Mesothelial cell of epicardium (in vitro differentiated cells): Measurements from ENCODE around the gene CLCF1. TPM values are rescaled to one million over a fixed set of nuclear protein-coding genes. Genes with fewer than 3 reads are reported as not detected.
A peak's percentile ranks its signal among the peaks of the same experiment; 100 is the strongest.

Source experiments
- DNase-seq, 2 experiments: peaks; one replicate each; pipeline ENCODE4 v3.0.0; 2021; ENCODE audit warnings: low spot score in 2 of 2; ENCODE audit not compliant: unreplicated experiment in 2 of 2
- H3K27ac Mint-ChIP-seq: 2 replicates; pipeline ENCODE4 v1.8.0; 2021; ENCODE audit warnings: mixed read lengths
- H3K27me3 Mint-ChIP-seq: 2 replicates; pipeline ENCODE4 v1.8.0; 2021; ENCODE audit warnings: low read depth, mixed read lengths
- H3K36me3 Mint-ChIP-seq: 2 replicates; pipeline ENCODE4 v1.8.0; 2021; ENCODE audit warnings: mixed read lengths
- H3K4me1 Mint-ChIP-seq: 2 replicates; pipeline ENCODE4 v1.8.0; 2021; ENCODE audit warnings: mixed read lengths
- H3K4me3 Mint-ChIP-seq: 2 replicates; pipeline ENCODE4 v1.8.0; 2021; ENCODE audit warnings: mild to moderate bottlenecking, moderate library complexity, mixed read lengths
- H3K9me3 Mint-ChIP-seq: 2 replicates; pipeline ENCODE4 v1.8.0; 2021; ENCODE audit warnings: mixed read lengths
- CTCF ChIP-seq: fragments of 200-600 bp; sonication (generic); IDR thresholded peaks from one replicate; pipeline ENCODE4 v1.5.0; 2021; ENCODE audit warnings: antibody characterized with exemption; ENCODE audit not compliant: unreplicated experiment
- total RNA-seq: library from RNA; stranded (reverse); gene quantifications from 3 replicates; pipeline ENCODE4 v1.2.1, GENCODE V29; 2021

The CLCF1 gene
- total RNA-seq, 1 donor from 2014 or later: 5.9 TPM

- Mint-ChIP-seq H3K27me3 (no peaks in the 10 kb centered on the region), H3K4me1 (peaks cover 18% of the 10 kb centered on the region), H3K27ac (peak within 1 kb of the TSS; percentile 81), H3K9me3 (no peaks in the 10 kb centered on the region), H3K4me3 (peak within 1 kb of the TSS; percentile 72), H3K36me3 (peaks cover 2% of the 10 kb centered on the region)
- peak; percentile 92 to 93 for DNase-seq
- TF ChIP-seq CTCF: peak; percentile 57
Measured at GRCh38 chr11:67401495-67402191, 28.2 kb upstream of the CLCF1 start, which contains the start of gene PPP1CA. TSS of gene PPP1CA (minus strand) at chr11:67401858. CDS start at chr11:67401782, 76 bp downstream.

DNA sequence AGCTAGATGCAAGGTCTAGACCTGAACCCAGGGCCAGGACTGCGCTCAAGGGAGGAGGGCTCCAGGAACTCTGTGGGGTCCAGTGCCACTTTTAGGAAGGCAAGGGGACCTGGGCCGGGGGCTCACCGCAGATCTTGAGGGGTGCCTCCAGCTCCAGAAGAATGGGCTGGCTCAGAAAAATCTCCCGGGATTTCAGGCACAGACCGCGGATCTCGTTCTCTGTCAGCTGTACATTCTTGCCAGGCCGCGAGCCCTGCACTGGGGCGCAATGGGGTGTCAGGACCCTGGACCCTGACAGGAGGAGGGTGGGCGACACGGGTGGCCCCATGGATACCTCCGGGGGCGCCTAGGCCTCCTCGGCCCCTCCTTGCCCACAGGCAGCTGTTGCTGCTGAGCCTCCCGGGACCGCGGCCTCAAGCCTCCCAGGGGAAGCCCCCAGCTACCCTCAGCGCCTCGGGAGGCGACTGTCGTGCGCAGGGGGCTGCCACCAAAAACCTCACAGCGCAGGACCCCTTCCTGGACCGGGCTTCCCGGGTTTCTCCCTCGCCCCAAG lies 27.6 kb upstream of the CLCF1 start:
- Mint-ChIP-seq H3K4me1 (peaks cover 18% of the 10 kb centered on the region), H3K27me3 (no peaks in the 10 kb centered on the region), H3K4me3 (peak overlapping the region; percentile 72), H3K36me3 (peaks cover 2% of the 10 kb centered on the region), H3K27ac (peak overlapping the region; percentile 16), H3K9me3 (no peaks in the 10 kb centered on the region)
- TF ChIP-seq CTCF: no peak
- DNase-seq: no peak

DNA sequence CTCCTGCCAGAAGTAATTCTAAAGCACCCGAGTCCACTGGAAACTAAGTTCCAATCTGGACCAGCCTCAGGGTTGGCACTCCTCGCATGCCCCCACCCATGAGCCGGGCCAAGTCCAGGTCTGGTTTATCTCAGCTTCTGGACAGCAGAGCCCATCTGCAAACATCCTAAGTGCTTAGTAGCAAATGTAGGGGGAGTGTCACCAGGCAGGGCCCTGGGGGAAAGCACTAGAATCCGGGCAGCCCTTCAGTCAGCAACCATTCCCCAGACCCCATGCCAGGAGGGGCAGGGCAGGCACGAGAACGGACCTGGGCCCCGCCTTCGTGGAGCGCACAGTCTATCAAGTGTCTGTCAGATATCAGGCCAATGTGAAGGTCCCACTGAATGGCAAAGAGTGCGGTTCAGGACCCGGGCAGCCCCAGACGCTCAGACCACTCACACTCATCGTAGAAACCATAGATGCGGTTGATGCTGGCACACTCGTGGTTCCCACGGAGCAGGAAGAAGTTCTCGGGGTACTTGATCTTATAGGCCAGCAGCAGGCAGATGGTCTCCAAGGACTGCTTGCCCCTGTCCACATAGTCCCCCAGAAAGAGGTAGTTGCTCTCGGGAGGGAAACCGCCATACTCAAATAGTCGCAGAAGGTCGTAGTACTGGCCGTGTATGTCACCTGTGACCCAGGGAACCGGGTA lies 27.0 kb upstream of the CLCF1 start:
- Mint-ChIP-seq H3K36me3 (peaks cover 2% of the 10 kb centered on the region), H3K4me1 (peaks cover 18% of the 10 kb centered on the region), H3K27ac (peak overlapping the region; percentile 26), H3K27me3 (no peaks in the 10 kb centered on the region), H3K4me3 (peak overlapping the region; percentile 72), H3K9me3 (no peaks in the 10 kb centered on the region)
- no peak for DNase-seq
- no peak for TF ChIP-seq CTCF

DNA sequence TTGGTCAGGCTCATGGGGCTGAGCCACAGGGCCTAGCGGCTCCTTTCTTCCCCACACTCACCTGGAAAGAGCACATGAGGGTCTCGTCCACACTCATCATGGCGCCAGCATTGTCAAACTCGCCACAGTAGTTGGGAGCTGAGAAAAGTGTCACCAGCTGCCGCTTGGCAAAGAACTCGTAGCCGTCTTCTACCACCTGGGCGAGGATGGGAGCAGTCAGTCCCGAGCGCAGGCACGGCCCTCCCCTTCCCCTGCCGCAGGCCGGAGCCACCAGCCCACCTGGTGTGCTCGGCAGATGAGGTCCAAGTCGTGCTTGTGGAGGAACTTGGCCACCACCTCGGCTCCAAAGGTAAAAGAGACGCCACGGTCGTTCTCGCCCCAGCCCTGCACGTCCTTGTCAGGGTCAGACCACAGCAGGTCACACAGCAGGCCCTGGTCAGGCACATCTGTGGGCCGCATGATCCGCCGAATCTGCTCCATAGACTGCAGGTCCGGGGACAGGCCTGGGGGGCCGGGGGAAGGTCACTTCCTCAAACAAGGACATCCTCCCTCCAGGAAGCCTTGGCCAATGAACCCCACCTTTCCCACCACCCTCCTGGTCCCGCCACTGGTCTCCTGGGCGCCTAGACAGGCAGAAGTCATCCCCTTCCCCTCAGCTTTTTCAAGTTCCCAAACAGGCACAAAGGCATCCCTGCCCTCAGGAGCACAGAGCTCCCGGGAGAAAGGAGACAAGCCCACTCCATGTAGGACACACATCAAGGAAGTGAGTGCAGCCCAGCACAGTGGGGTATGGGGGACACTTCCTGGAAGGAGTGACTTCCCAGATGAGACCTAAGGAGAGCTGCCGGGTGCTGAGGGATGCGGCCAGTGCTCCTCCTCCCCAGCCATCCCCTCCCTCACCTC lies 25.5 kb upstream of the CLCF1 start:
- Mint-ChIP-seq H3K4me3 (peak overlapping the region; percentile 11), H3K27me3 (no peaks in the 10 kb centered on the region), H3K36me3 (peaks cover 2% of the 10 kb centered on the region), H3K9me3 (no peaks in the 10 kb centered on the region), H3K27ac (no peak overlapping the region), H3K4me1 (peaks cover 15% of the 10 kb centered on the region)
- no peak for TF ChIP-seq CTCF
- no peak for DNase-seq

DNA sequence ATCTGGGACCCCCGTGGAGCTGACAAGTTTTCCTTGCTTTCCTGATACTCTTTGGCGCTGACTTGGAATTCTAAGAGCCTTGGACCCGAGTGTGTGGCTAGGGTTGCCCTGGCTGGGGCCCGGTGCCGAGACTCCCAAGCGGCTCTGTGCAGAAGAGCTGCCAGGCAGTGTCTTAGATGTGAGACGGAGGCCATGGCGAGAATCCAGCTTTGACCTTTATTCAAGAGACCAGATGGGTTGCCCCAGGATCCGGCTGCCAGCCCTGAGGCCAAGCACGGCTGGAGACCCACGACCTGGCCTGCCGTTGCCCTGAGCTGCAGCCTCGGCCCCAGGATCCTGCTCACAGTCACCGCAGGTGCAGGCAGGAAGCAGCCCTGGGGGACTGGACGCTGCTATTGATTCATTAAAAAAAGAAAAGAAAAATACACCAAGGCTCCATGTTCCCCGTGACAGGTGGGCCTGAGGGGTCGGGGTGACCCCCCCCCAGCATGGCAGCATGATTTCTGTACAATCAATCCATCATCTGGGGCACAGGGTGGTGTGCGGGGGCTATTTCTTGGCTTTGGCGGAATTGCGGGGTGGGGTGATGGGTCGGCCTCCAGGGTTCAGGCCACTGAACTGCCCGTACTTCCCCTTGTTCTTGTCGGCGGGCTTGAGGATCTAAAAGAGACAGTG lies 24.7 kb upstream of the CLCF1 start:
- H3K4me3 Mint-ChIP-seq: no peak overlapping the region
- no peak for TF ChIP-seq CTCF
- H3K27ac Mint-ChIP-seq: no peak overlapping the region

More for the DNA sequence above, 24.7 kb upstream of the CLCF1 start:
- Mint-ChIP-seq H3K27me3 (no peaks in the 10 kb centered on the region), H3K4me1 (peaks cover 15% of the 10 kb centered on the region), H3K9me3 (no peaks in the 10 kb centered on the region), H3K36me3 (peaks cover 2% of the 10 kb centered on the region)
- DNase-seq: no peak
